LHCN-M2 (cell line): Measurements from ENCODE around the gene TATDN2. TPM values are rescaled to one million over a fixed set of nuclear protein-coding genes. Genes with fewer than 3 reads are reported as not detected.
"Not testable (repeated sequence)": the region's sequence is repeated elsewhere in the genome, so short reads cannot be mapped to it uniquely, and the experiment has no call there.

Experiments used
- DNase-seq: peaks from one replicate; pipeline ENCODE4 v3.0.0-alpha.2; 2012; ENCODE audit warnings: low read depth
- total RNA-seq: library from RNA; depleted of rRNA; stranded (reverse); fragments of >200 nt; gene quantifications from 2 replicates; pipeline ENCODE4 v1.2.3, GENCODE V29; 2014

TATDN2 gene
- total RNA-seq, 1 experiment from 2014 or later = 12.9 TPM

GRCh38 chr3:10269443-10269842 lies 21.2 kb downstream of the TATDN2 start:
- DNase-seq = no peak

GRCh38 chr3:10272476-10272875 lies 24.2 kb downstream of the TATDN2 start:
- DNase-seq = not testable (repeated sequence)

- DNase-seq = no peak
Observed at GRCh38 chr3:10272977-10273376, 24.7 kb downstream of the TATDN2 start.

- DNase-seq = no peak
Observed at GRCh38 chr3:10273702-10274305, 25.5 kb downstream of the TATDN2 start.

- DNase-seq = no peak
Observed at GRCh38 chr3:10274601-10275000, 26.3 kb downstream of the TATDN2 start.

- DNase-seq = no peak
Observed at GRCh38 chr3:10277115-10277625, 28.9 kb downstream of the TATDN2 start.

GRCh38 chr3:10278501-10278900 lies 30.2 kb downstream of the TATDN2 start:
- no peak for DNase-seq

GRCh38 chr3:10279384-10280176 lies 31.3 kb downstream of the TATDN2 start:
- no peak for DNase-seq

- no peak for DNase-seq
Observed at GRCh38 chr3:10280177-10280529, 31.9 kb downstream of the TATDN2 start.

- DNase-seq = no peak
Observed at GRCh38 chr3:10280571-10280970, 32.3 kb downstream of the TATDN2 start.

GRCh38 chr3:10281951-10282350 lies 33.7 kb downstream of the TATDN2 start:
- peak; percentile 21 for DNase-seq

GRCh38 chr3:10283638-10284037 lies 35.4 kb downstream of the TATDN2 start:
- DNase-seq = no peak

- DNase-seq = no peak
Observed at GRCh38 chr3:10284496-10284895, 36.2 kb downstream of the TATDN2 start.

GRCh38 chr3:10285272-10286132 lies 37.2 kb downstream of the TATDN2 start:
- DNase-seq = no peak

- DNase-seq = no peak
Observed at GRCh38 chr3:10286133-10286524, 37.9 kb downstream of the TATDN2 start.

GRCh38 chr3:10286596-10287295 lies 38.5 kb downstream of the TATDN2 start:
- peak; percentile 84 for DNase-seq

GRCh38 chr3:10287936-10288574 lies 39.8 kb downstream of the TATDN2 start:
- DNase-seq = no peak

- DNase-seq = no peak
Observed at GRCh38 chr3:10288575-10288960, 40.3 kb downstream of the TATDN2 start.

GRCh38 chr3:10289077-10289476 lies 40.8 kb downstream of the TATDN2 start:
- DNase-seq = no peak

- no peak for DNase-seq
Observed at GRCh38 chr3:10289787-10290355, 41.6 kb downstream of the TATDN2 start.
